Peyer's patch (tissue), 4 donors: Measurements from ENCODE around the gene SACS. TPM values are rescaled to one million over a fixed set of nuclear protein-coding genes. Genes with fewer than 3 reads are reported as not detected.

ENCODE experiments used
- DNase-seq, 3 donors: peaks; one replicate each; pipeline ENCODE4 v3.0.0-alpha.2; 2017 to 2019
- H3K27ac ChIP-seq, 4 donors: fragments of 200-600 bp; sonication (generic); one replicate each; pipeline ENCODE4 v1.5.1; 2016 to 2019
- H3K27me3 ChIP-seq, 2 donors: fragments of 200-600 bp; sonication (generic); one replicate each; pipeline ENCODE4 v1.5.1; 2019
- H3K36me3 ChIP-seq, 3 donors: fragments of 200-600 bp; sonication (generic); one replicate each; pipeline ENCODE4 v1.5.1; 2016 to 2019
- H3K4me1 ChIP-seq, 4 donors: fragments of 200-600 bp; sonication (generic); one replicate each; pipeline ENCODE4 v1.5.1; 2016 to 2019
- H3K4me3 ChIP-seq, 4 donors: fragments of 200-600 bp; sonication (generic); 1 replicate in 3 of 4; 2 replicates in 1 of 4; pipeline ENCODE4 v1.5.1; 2016 to 2019; ENCODE audit warnings: mild to moderate bottlenecking in 1 of 4
- H3K9me3 ChIP-seq, 4 donors: fragments of 200-600 bp; sonication (generic); one replicate each; pipeline ENCODE4 v1.5.1; 2016 to 2019; ENCODE audit warnings: mild to moderate bottlenecking in 1 of 4
- CTCF ChIP-seq, 6 experiments: fragments of 450-650 bp in 4 of 6; fragments of 200-600 bp in 2 of 6; sonication (generic) in 1 of 6; IDR thresholded peaks; one replicate each; pipeline ENCODE4 v1.5.1; 2017 to 2019; ENCODE audit warnings: antibody characterized with exemption in 6 of 6, mild to moderate bottlenecking in 3 of 6, moderate library complexity in 1 of 6
- POLR2A ChIP-seq, 2 donors: fragments of 450-650 bp; IDR thresholded peaks; one replicate each; pipeline ENCODE4 v1.5.1; 2017; ENCODE audit warnings: antibody characterized with exemption in 2 of 2, mild to moderate bottlenecking in 2 of 2, moderate library complexity in 2 of 2
- total RNA-seq, 4 donors: library from RNA; depleted of rRNA; stranded (reverse); fragments of >200 nt; gene quantifications; one replicate each; pipeline ENCODE4 v1.1.0, GENCODE V29; 2016

The SACS gene
- total RNA-seq, 4 donors from 2014 or later, result 5.4 to 49.5 (median 5.9) TPM

GRCh38 chr13:23470790-23471614 lies 37.5 kb upstream of the SACS start:
- Histone ChIP-seq H3K27me3 (no peaks in the 10 kb centered on the region), H3K4me3 (no peak overlapping the region), H3K27ac (no peak overlapping the region), H3K36me3 (no peaks in the 10 kb centered on the region), H3K4me1 (peaks cover 0 to 12% (median 0%) of the 10 kb centered on the region in 4 donors), H3K9me3 (no peaks in the 10 kb centered on the region)
- TF ChIP-seq POLR2A (IDR thresholded peaks at IDR 0.05), result no peak
- TF ChIP-seq CTCF (IDR thresholded peaks at IDR 0.05), result no peak
- DNase-seq, result no peak

GRCh38 chr13:23469951-23470421 lies 36.5 kb upstream of the SACS start:
- H3K4me1 ChIP-seq, result peaks cover 0 to 16% (median 0%) of the 10 kb centered on the region in 4 donors
- H3K36me3 ChIP-seq, result no peaks in the 10 kb centered on the region
- no peaks in the 10 kb centered on the region for H3K9me3 ChIP-seq
- H3K4me3 ChIP-seq, result no peak overlapping the region
- DNase-seq, result no peak
- no peak overlapping the region for H3K27ac ChIP-seq
- TF ChIP-seq POLR2A (IDR thresholded peaks at IDR 0.05) (no peak), CTCF (IDR thresholded peaks at IDR 0.05) (no peak)
- no peaks in the 10 kb centered on the region for H3K27me3 ChIP-seq

- Histone ChIP-seq H3K36me3 (no peaks in the 10 kb centered on the region), H3K4me3 (no peak overlapping the region), H3K27ac (no peak overlapping the region), H3K4me1 (peaks cover 0 to 16% (median 0%) of the 10 kb centered on the region in 4 donors), H3K9me3 (no peaks in the 10 kb centered on the region), H3K27me3 (no peaks in the 10 kb centered on the region)
- no peak for DNase-seq
- TF ChIP-seq CTCF (IDR thresholded peaks at IDR 0.05) (no peak), POLR2A (IDR thresholded peaks at IDR 0.05) (no peak)
Observed at GRCh38 chr13:23468811-23469210, 35.3 kb upstream of the SACS start.

GRCh38 chr13:23467932-23468278 lies 34.4 kb upstream of the SACS start:
- Histone ChIP-seq H3K9me3 (no peaks in the 10 kb centered on the region), H3K36me3 (no peaks in the 10 kb centered on the region), H3K4me1 (peaks cover 0 to 16% (median 0%) of the 10 kb centered on the region in 4 donors), H3K27ac (no peak overlapping the region), H3K4me3 (no peak overlapping the region), H3K27me3 (no peaks in the 10 kb centered on the region)
- no peak for DNase-seq
- TF ChIP-seq CTCF (IDR thresholded peaks at IDR 0.05) (no peak), POLR2A (IDR thresholded peaks at IDR 0.05) (no peak)

GRCh38 chr13:23467048-23467931 lies 33.8 kb upstream of the SACS start:
- Histone ChIP-seq H3K36me3 (no peaks in the 10 kb centered on the region), H3K9me3 (no peaks in the 10 kb centered on the region), H3K27ac (peak overlapping the region in 1 of 4 donors; percentile 63), H3K4me1 (peaks cover 0 to 16% (median 0%) of the 10 kb centered on the region in 4 donors), H3K27me3 (no peaks in the 10 kb centered on the region), H3K4me3 (peak overlapping the region in 1 of 4 donors; percentile 51)
- no peak for TF ChIP-seq POLR2A (IDR thresholded peaks at IDR 0.05)
- no peak for TF ChIP-seq CTCF (IDR thresholded peaks at IDR 0.05)
- DNase-seq, result no peak
